SK-N-SH treated with all-trans-retinoic acid at 6 μM for 48 hours (cell line): ENCODE measurements around the gene VWA3A.

Experiments used
- ARNTL ChIP-seq: fragments of 450-650 bp; formaldehyde crosslinking; IDR thresholded peaks from 2 replicates; pipeline ENCODE4 v1.5.0; 2020; ENCODE audit warnings: low read depth, mild to moderate bottlenecking, moderate library complexity, borderline replicate concordance
- CREB5 ChIP-seq: fragments of 250-450 bp; sonication (Bioruptor Pico); IDR thresholded peaks from 2 replicates; pipeline ENCODE4 v1.5.1; 2020; ENCODE audit warnings: low read depth, mild to moderate bottlenecking, moderate library complexity
- OSR1 ChIP-seq: fragments of 250-450 bp; sonication (Bioruptor Pico); IDR thresholded peaks from 2 replicates; pipeline ENCODE4 v1.8.0; 2022; ENCODE audit warnings: moderate library complexity, mild to moderate bottlenecking, inconsistent platforms
- RARB ChIP-seq: fragments of 250-450 bp; sonication (Bioruptor Pico); IDR thresholded peaks from 2 replicates; pipeline ENCODE4 v1.8.0; 2021; ENCODE audit warnings: mild to moderate bottlenecking, moderate library complexity
- TOX ChIP-seq: fragments of 250-450 bp; sonication (Bioruptor Pico); IDR thresholded peaks from 2 replicates; pipeline ENCODE4 v1.8.0; 2021; ENCODE audit warnings: mild to moderate bottlenecking, moderate library complexity, borderline replicate concordance
- ZFP30 ChIP-seq: fragments of 450-650 bp; formaldehyde crosslinking; IDR thresholded peaks from 2 replicates; pipeline ENCODE4 v1.5.0; 2022; ENCODE audit warnings: mild to moderate bottlenecking, moderate library complexity
- ZNF8 ChIP-seq: fragments of 450-650 bp; formaldehyde crosslinking; IDR thresholded peaks from 2 replicates; pipeline ENCODE4 v1.5.0; 2020; ENCODE audit warnings: mild to moderate bottlenecking, moderate library complexity
- TF ChIP-seq, protein P1 (sequence below): fragments of 250-450 bp; sonication (Bioruptor Pico); IDR thresholded peaks from 2 replicates; pipeline ENCODE4 v1.8.0; 2020; ENCODE audit warnings: mild to moderate bottlenecking, moderate library complexity, borderline replicate concordance
- TF ChIP-seq, protein P2 (sequence below): fragments of 250-450 bp; sonication (Bioruptor Pico); IDR thresholded peaks from 2 replicates; pipeline ENCODE4 v1.5.1; 2021; ENCODE audit warnings: mild to moderate bottlenecking, moderate library complexity

DNA sequence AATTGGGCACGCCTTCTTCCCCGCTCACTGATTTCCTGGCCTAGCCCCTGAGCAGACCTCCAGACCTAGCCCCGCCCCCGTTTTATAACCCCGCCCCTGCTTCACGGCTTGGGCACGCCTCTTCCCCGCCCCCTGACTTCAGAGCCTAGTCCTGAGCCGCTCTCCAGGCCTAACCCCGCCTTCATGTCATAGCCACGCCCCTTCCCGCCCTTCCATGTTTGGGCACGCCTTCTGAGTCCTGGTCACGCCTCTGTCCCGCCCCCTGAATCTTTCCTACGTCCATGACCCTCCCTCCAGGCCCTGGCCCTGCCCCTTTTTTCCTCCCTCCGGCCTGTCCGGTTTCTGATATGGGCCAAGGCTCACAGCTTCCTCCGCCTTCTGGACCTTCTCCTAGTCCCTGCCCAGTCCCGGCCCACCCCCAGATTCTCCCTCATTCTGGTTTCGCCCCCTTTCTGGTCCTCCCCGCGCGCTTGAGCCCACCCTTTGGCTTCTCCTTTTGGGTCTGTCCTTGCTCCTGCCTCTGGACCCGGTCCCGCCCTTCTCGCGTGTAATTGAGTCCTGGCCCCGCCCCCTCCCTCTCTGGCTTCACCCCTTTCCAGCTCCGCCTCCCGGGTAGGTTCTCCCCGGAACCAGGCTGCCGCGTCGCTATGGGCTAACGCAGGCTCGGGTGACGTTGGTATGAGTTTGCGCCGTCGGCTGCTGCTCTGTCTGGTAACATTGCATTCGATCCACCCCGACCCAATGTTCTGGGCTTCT lies 98.6 kb downstream of the VWA3A start:
- TF ChIP-seq ZFP30 (CRISPR knock-in tag) (no peak), ARNTL (CRISPR knock-in tag) (no peak), OSR1 (no peak), ZNF8 (CRISPR knock-in tag) (no peak), CREB5 (CRISPR knock-in tag) (no peak), TOX (no peak), RARB (CRISPR knock-in tag) (no peak)
- TF ChIP-seq, protein P1, sequence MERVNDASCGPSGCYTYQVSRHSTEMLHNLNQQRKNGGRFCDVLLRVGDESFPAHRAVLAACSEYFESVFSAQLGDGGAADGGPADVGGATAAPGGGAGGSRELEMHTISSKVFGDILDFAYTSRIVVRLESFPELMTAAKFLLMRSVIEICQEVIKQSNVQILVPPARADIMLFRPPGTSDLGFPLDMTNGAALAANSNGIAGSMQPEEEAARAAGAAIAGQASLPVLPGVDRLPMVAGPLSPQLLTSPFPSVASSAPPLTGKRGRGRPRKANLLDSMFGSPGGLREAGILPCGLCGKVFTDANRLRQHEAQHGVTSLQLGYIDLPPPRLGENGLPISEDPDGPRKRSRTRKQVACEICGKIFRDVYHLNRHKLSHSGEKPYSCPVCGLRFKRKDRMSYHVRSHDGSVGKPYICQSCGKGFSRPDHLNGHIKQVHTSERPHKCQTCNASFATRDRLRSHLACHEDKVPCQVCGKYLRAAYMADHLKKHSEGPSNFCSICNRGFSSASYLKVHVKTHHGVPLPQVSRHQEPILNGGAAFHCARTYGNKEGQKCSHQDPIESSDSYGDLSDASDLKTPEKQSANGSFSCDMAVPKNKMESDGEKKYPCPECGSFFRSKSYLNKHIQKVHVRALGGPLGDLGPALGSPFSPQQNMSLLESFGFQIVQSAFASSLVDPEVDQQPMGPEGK (CRISPR knock-in tag): no peak
- TF ChIP-seq, protein P2, sequence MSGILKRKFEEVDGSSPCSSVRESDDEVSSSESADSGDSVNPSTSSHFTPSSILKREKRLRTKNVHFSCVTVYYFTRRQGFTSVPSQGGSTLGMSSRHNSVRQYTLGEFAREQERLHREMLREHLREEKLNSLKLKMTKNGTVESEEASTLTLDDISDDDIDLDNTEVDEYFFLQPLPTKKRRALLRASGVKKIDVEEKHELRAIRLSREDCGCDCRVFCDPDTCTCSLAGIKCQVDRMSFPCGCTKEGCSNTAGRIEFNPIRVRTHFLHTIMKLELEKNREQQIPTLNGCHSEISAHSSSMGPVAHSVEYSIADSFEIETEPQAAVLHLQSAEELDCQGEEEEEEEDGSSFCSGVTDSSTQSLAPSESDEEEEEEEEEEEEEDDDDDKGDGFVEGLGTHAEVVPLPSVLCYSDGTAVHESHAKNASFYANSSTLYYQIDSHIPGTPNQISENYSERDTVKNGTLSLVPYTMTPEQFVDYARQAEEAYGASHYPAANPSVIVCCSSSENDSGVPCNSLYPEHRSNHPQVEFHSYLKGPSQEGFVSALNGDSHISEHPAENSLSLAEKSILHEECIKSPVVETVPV (CRISPR knock-in tag): no peak
